ENCODE measurements around the gene CDC42BPA. TPM values are rescaled to one million over a fixed set of nuclear protein-coding genes. Genes with fewer than 3 reads are reported as not detected.

Gene CDC42BPA
- total and polyA plus RNA-seq, 9 of the 15 experiments (the other 6 are each of a cell fraction or from before 2014, with no cell fraction given), result 8.0 to 77.5 (median 52.1) TPM

DNA sequence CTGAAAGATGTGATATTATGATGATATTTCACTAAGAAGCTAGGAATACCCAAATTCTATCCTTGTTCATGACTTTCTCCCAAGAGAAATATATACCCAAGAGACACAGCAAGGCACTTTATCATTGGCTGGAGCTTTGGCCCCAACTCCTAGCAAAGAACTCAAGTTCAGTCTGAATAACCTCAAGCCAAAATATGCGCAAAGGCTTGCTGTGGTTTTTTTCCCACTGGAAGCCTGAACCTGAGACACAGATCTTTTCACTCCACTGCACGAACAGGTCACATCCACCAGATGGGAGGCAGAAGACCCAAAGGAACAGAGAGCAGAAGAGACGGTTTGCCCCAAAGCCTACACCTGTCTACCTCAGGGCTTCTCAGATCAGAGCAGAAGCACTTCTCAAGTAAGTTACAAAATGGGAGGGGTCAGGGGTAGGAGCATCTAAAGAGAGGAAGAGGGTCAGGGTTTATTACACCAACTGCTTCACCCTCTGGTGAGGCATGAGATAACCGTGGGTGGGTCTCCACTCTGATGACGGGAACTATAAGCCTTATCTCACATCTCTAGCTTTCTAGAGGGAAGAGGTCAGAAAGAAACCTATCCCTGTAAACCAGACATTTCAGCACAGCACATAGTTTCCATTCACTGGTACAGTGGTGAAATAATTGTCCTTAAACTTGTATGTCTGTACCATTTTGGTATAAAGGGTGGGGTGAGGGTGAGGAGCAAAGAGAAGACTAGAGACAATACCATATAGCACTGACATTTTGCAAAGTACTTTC lies 17.1 kb upstream of the CDC42BPA start (continued):
- TF ChIP-seq, protein P1, sequence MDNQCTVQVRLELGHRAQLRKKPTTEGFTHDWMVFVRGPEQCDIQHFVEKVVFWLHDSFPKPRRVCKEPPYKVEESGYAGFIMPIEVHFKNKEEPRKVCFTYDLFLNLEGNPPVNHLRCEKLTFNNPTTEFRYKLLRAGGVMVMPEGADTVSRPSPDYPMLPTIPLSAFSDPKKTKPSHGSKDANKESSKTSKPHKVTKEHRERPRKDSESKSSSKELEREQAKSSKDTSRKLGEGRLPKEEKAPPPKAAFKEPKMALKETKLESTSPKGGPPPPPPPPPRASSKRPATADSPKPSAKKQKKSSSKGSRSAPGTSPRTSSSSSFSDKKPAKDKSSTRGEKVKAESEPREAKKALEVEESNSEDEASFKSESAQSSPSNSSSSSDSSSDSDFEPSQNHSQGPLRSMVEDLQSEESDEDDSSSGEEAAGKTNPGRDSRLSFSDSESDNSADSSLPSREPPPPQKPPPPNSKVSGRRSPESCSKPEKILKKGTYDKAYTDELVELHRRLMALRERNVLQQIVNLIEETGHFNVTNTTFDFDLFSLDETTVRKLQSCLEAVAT (IDR thresholded peaks at IDR 0.05), result 0 out of 4 replicates have a peak, but pooled peaks of 1 of the 2 experiments have one; percentile 11
- TF ChIP-seq, protein P2, sequence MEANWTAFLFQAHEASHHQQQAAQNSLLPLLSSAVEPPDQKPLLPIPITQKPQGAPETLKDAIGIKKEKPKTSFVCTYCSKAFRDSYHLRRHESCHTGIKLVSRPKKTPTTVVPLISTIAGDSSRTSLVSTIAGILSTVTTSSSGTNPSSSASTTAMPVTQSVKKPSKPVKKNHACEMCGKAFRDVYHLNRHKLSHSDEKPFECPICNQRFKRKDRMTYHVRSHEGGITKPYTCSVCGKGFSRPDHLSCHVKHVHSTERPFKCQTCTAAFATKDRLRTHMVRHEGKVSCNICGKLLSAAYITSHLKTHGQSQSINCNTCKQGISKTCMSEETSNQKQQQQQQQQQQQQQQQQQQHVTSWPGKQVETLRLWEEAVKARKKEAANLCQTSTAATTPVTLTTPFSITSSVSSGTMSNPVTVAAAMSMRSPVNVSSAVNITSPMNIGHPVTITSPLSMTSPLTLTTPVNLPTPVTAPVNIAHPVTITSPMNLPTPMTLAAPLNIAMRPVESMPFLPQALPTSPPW (CRISPR knock-in tag; IDR thresholded peaks at IDR 0.05), result peak; percentile 57; the same call in 1 of the 2 replicates
- peak; percentile 77 for TF ChIP-seq SMARCA4 (IDR thresholded peaks at IDR 0.05)
- TF ChIP-seq HEY1 (CRISPR knock-in tag; IDR thresholded peaks at IDR 0.05; ENCODE audit: borderline replicate concordance), result peak; percentile 73; the same call in 1 of the 2 replicates
- TF ChIP-seq ZKSCAN8 (CRISPR knock-in tag; IDR thresholded peaks at IDR 0.05), result peak; percentile 35; the same call in 1 of the 2 replicates
- no peak for TF ChIP-seq MAFF (IDR thresholded peaks at IDR 0.05; ENCODE audit: low read length)
- TF ChIP-seq STAG1 (CRISPR knock-in tag; IDR thresholded peaks at IDR 0.05; ENCODE audit: borderline replicate concordance), result no peak
- TF ChIP-seq MEF2D (tag; conservative IDR thresholded peaks at IDR 0.05; ENCODE audit: low read depth), result 0 out of 2 replicates have a peak, but pooled peaks have one; percentile 31
- TF ChIP-seq, protein P3, sequence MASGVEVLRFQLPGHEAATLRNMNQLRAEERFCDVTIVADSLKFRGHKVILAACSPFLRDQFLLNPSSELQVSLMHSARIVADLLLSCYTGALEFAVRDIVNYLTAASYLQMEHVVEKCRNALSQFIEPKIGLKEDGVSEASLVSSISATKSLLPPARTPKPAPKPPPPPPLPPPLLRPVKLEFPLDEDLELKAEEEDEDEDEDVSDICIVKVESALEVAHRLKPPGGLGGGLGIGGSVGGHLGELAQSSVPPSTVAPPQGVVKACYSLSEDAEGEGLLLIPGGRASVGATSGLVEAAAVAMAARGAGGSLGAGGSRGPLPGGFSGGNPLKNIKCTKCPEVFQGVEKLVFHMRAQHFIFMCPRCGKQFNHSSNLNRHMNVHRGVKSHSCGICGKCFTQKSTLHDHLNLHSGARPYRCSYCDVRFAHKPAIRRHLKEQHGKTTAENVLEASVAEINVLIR (CRISPR knock-in tag; IDR thresholded peaks at IDR 0.05), result peak; percentile 40; the same call in 1 of the 2 replicates
- TF ChIP-seq, protein P4, sequence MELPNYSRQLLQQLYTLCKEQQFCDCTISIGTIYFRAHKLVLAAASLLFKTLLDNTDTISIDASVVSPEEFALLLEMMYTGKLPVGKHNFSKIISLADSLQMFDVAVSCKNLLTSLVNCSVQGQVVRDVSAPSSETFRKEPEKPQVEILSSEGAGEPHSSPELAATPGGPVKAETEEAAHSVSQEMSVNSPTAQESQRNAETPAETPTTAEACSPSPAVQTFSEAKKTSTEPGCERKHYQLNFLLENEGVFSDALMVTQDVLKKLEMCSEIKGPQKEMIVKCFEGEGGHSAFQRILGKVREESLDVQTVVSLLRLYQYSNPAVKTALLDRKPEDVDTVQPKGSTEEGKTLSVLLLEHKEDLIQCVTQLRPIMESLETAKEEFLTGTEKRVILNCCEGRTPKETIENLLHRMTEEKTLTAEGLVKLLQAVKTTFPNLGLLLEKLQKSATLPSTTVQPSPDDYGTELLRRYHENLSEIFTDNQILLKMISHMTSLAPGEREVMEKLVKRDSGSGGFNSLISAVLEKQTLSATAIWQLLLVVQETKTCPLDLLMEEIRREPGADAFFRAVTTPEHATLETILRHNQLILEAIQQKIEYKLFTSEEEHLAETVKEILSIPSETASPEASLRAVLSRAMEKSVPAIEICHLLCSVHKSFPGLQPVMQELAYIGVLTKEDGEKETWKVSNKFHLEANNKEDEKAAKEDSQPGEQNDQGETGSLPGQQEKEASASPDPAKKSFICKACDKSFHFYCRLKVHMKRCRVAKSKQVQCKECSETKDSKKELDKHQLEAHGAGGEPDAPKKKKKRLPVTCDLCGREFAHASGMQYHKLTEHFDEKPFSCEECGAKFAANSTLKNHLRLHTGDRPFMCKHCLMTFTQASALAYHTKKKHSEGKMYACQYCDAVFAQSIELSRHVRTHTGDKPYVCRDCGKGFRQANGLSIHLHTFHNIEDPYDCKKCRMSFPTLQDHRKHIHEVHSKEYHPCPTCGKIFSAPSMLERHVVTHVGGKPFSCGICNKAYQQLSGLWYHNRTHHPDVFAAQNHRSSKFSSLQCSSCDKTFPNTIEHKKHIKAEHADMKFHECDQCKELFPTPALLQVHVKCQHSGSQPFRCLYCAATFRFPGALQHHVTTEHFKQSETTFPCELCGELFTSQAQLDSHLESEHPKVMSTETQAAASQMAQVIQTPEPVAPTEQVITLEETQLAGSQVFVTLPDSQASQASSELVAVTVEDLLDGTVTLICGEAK (IDR thresholded peaks at IDR 0.05), result peak; percentile 32; the same call in 1 of the 2 replicates
- TF ChIP-seq, protein P4 (CRISPR knock-in tag; IDR thresholded peaks at IDR 0.05), result no peak
